Uterus (tissue), 4 donors: Measurements from ENCODE around the gene VAX1. TPM values are rescaled to one million over a fixed set of nuclear protein-coding genes. Genes with fewer than 3 reads are reported as not detected.

Source experiments
- DNase-seq, 2 donors: peaks; one replicate each; pipeline ENCODE4 v3.0.0-alpha.2; 2019 to 2020
- H3K27ac ChIP-seq, 2 donors: fragments of 200-600 bp; sonication (generic); 1 replicate in 1 of 2; 2 replicates in 1 of 2; pipeline ENCODE4 v1.5.1; 2016 to 2018
- H3K27me3 ChIP-seq, 2 donors: fragments of 200-600 bp; sonication (generic); one replicate each; pipeline ENCODE4 v1.5.1; 2018 to 2019; ENCODE audit warnings: control low read depth in 1 of 2
- H3K36me3 ChIP-seq, 2 donors: fragments of 200-600 bp; sonication (generic); one replicate each; pipeline ENCODE4 v1.5.1; 2019; ENCODE audit warnings: control low read depth in 1 of 2
- H3K4me1 ChIP-seq, 2 donors: fragments of 200-600 bp; sonication (generic); one replicate each; pipeline ENCODE4 v1.5.1; 2018 to 2019; ENCODE audit warnings: control low read depth in 1 of 2
- H3K4me3 ChIP-seq, 2 donors: fragments of 200-600 bp; sonication (generic); 1 replicate in 1 of 2; 2 replicates in 1 of 2; pipeline ENCODE4 v1.5.1; 2018 to 2019; ENCODE audit warnings: mild to moderate bottlenecking in 1 of 2
- H3K9me3 ChIP-seq, 2 donors: fragments of 200-600 bp; sonication (generic); one replicate each; pipeline ENCODE4 v1.5.1; 2019; ENCODE audit warnings: control low read depth in 1 of 2
- POLR2A ChIP-seq, 2 donors: fragments of 450-650 bp; IDR thresholded peaks; one replicate each; pipeline ENCODE4 v1.6.1; 2016; ENCODE audit warnings: antibody characterized with exemption in 2 of 2, mild to moderate bottlenecking in 1 of 2, moderate library complexity in 1 of 2
- intact Hi-C: fragments of 100-400 bp; cut with DNase I; formaldehyde crosslinking; loops from one replicate; pipeline ENCODE4 v1.15.1; 2023; ENCODE audit warnings: low total_unique reads
- total RNA-seq, 4 donors: library from RNA; depleted of rRNA in 3 of 4; stranded (reverse); fragments of >200 nt in 3 of 4; gene quantifications; one replicate each; pipeline versions ENCODE4 v1.1.0 to v1.2.4, GENCODE V29; 2014 to 2023
- TF ChIP-seq, protein P1 (sequence below), 4 experiments: fragments of 200-600 bp in 2 of 4; fragments of 450-650 bp in 2 of 4; sonication (generic) in 2 of 4; IDR thresholded peaks; one replicate each; pipeline ENCODE4 v1.5.1; 2016 to 2019; ENCODE audit warnings: antibody characterized with exemption in 4 of 4, mild to moderate bottlenecking in 2 of 4, moderate library complexity in 1 of 4
- donor health status: DM: yes; HTN: yes; CAD: no.

Gene VAX1
- total RNA-seq, 4 donors from 2014 or later, result not detected

DNA sequence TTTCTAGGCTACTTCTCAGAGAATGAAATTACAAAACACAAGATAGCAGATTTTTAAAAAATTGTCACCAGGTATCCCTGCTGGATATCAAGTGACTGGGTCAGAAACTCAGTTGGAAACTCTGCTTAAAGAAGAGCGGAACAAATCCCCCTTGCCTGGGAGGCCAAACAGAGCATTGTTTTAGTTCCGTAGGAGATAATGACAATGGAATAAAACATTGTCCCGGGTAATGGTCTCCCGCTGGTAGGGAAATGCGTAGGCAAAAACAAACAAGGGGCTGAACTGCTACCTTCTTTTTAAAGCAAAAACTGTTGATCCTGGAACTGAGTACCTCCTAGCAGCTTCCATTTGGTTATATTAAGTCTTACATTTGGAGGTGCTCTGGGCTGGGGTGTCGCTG is 21.3 kb upstream of the VAX1 start:
- no peaks in the 10 kb centered on the region for H3K9me3 ChIP-seq
- DNase-seq, result no peak
- H3K4me3 ChIP-seq, result no peak overlapping the region
- H3K27me3 ChIP-seq, result peaks cover 22 to 87% of the 10 kb centered on the region in 2 donors
- no peak overlapping the region for H3K27ac ChIP-seq
- H3K4me1 ChIP-seq, result peaks cover 0 to 11% of the 10 kb centered on the region in 2 donors
- no peaks in the 10 kb centered on the region for H3K36me3 ChIP-seq
- TF ChIP-seq, protein P1, sequence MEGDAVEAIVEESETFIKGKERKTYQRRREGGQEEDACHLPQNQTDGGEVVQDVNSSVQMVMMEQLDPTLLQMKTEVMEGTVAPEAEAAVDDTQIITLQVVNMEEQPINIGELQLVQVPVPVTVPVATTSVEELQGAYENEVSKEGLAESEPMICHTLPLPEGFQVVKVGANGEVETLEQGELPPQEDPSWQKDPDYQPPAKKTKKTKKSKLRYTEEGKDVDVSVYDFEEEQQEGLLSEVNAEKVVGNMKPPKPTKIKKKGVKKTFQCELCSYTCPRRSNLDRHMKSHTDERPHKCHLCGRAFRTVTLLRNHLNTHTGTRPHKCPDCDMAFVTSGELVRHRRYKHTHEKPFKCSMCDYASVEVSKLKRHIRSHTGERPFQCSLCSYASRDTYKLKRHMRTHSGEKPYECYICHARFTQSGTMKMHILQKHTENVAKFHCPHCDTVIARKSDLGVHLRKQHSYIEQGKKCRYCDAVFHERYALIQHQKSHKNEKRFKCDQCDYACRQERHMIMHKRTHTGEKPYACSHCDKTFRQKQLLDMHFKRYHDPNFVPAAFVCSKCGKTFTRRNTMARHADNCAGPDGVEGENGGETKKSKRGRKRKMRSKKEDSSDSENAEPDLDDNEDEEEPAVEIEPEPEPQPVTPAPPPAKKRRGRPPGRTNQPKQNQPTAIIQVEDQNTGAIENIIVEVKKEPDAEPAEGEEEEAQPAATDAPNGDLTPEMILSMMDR (IDR thresholded peaks at IDR 0.05), result no peak
- no peak for TF ChIP-seq POLR2A (IDR thresholded peaks at IDR 0.05)
- intact Hi-C loops, result no loop called here

DNA sequence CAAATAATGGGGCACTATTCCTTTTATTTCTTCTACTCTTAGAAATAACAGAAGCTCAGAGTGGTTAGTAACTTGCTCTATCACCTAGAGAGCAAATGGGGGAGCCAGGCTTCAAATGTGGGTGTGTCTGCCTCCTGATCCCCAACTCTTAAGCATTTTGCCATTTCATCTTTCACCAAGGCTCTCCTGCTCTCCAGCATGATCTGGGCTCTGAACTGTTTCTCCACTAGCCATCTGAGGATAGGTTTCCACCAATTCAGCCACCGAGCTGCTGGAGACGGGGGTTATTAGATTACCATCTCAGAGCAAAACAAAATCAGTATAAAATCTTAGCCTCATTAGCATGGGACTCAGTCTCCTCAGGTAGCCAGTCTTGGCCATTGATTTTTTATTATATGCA is 20.2 kb upstream of the VAX1 start:
- H3K4me3 ChIP-seq, result no peak overlapping the region
- H3K27me3 ChIP-seq, result peaks cover 13 to 76% of the 10 kb centered on the region in 2 donors
- intact Hi-C loops, result no loop called here
- H3K27ac ChIP-seq, result no peak overlapping the region
- H3K36me3 ChIP-seq, result no peaks in the 10 kb centered on the region
- no peak for DNase-seq
- peaks cover 0 to 10% of the 10 kb centered on the region in 2 donors for H3K4me1 ChIP-seq
- no peaks in the 10 kb centered on the region for H3K9me3 ChIP-seq
- TF ChIP-seq POLR2A (IDR thresholded peaks at IDR 0.05), result no peak
- TF ChIP-seq, protein P1 (IDR thresholded peaks at IDR 0.05), result no peak

- H3K36me3 ChIP-seq, result no peaks in the 10 kb centered on the region
- no peaks in the 10 kb centered on the region for H3K4me1 ChIP-seq
- H3K27me3 ChIP-seq, result peaks cover 0 to 22% of the 10 kb centered on the region in 2 donors
- no peaks in the 10 kb centered on the region for H3K9me3 ChIP-seq
- DNase-seq, result no peak
- TF ChIP-seq POLR2A (IDR thresholded peaks at IDR 0.05), result no peak
- TF ChIP-seq, protein P1 (IDR thresholded peaks at IDR 0.05), result no peak
- intact Hi-C loops, result no loop called here
- H3K27ac ChIP-seq, result no peak overlapping the region
- H3K4me3 ChIP-seq, result no peak overlapping the region
Measured at GRCh38 chr10:117152668-117153067, 14.6 kb upstream of the VAX1 start.

DNA sequence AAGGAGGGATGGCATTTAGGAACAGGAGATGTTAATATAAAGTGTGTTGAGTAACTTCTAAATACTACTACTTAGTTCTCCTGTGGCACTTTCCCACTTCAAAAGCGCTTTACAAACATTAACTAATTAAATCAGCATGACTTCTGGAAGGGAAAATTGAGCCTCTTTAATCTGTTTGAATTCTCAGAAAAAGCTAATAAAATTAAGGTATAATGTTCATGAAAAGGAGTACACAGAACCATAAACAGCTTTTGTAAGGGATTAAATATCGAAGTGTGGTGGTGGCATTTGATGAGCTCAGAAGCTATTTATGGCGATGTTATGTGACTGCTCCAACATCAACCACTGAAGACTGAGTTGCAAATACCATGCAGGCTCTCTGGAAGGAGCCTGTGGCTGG is 10.2 kb upstream of the VAX1 start:
- H3K27ac ChIP-seq, result no peak overlapping the region
- peaks cover 0 to 3% of the 10 kb centered on the region in 2 donors for H3K9me3 ChIP-seq
- intact Hi-C loops, result no loop called here
- peaks cover 0 to 15% of the 10 kb centered on the region in 2 donors for H3K27me3 ChIP-seq
- TF ChIP-seq POLR2A (IDR thresholded peaks at IDR 0.05), result no peak
- TF ChIP-seq, protein P1 (IDR thresholded peaks at IDR 0.05), result no peak
- H3K36me3 ChIP-seq, result no peaks in the 10 kb centered on the region
- no peak for DNase-seq
- H3K4me1 ChIP-seq, result no peaks in the 10 kb centered on the region
- no peak overlapping the region for H3K4me3 ChIP-seq

- intact Hi-C loops, result no loop called here
- H3K27me3 ChIP-seq, result peaks cover 9 to 38% of the 10 kb centered on the region in 2 donors
- H3K36me3 ChIP-seq, result no peaks in the 10 kb centered on the region
- no peak overlapping the region for H3K4me3 ChIP-seq
- H3K9me3 ChIP-seq, result peaks cover 0 to 3% of the 10 kb centered on the region in 2 donors
- no peak overlapping the region for H3K27ac ChIP-seq
- DNase-seq, result no peak
- TF ChIP-seq, protein P1 (IDR thresholded peaks at IDR 0.05), result no peak
- TF ChIP-seq POLR2A (IDR thresholded peaks at IDR 0.05), result no peak
- no peaks in the 10 kb centered on the region for H3K4me1 ChIP-seq
Measured at GRCh38 chr10:117145019-117145418, 6.9 kb upstream of the VAX1 start.
